Measurements from ENCODE around the gene PSMB9.

- TF ChIP-seq POLR2A (IDR thresholded peaks at IDR 0.05; ENCODE audit: low read depth, low read length) (no peak), NFE2L2 (IDR thresholded peaks at IDR 0.05; ENCODE audit: low read depth, low read length) (no peak), CTCF (conservative IDR thresholded peaks at IDR 0.05; ENCODE audit: low read depth, low read length) (no peak), MAFK (IDR thresholded peaks at IDR 0.05; ENCODE audit: low read depth, low read length) (no peak), RCOR1 (IDR thresholded peaks at IDR 0.05; ENCODE audit: insufficient replicate concordance, low read length) (no peak), FOS (IDR thresholded peaks at IDR 0.05; ENCODE audit: low read depth, low read length) (no peak), MAZ (IDR thresholded peaks at IDR 0.05; ENCODE audit: borderline replicate concordance, low read depth, low read length) (no peak), SMC3 (IDR thresholded peaks at IDR 0.05; ENCODE audit: low read depth, low read length) (no peak), ELK1 (IDR thresholded peaks at IDR 0.05; ENCODE audit: borderline replicate concordance, low read depth, low read length) (no peak)
Measured at GRCh38 chr6:32833664-32834063, 20.3 kb upstream of the PSMB9 start.

Measured in IMR-90 (cell line).